Amygdala (tissue), 56 donors: ENCODE data around the gene CTDSPL2.
"Not testable (repeated sequence)": the region's sequence is repeated elsewhere in the genome, so short reads cannot be mapped to it uniquely, and the experiment has no call there.

Experiments
- DNase-seq, 56 donors: peaks; one replicate each; lab custom pipeline; 2025; lab: John Stamatoyannopoulos, UW

The CTDSPL2 gene

GRCh38 chr15:44536962-44537734 is 109.7 kb downstream of the CTDSPL2 start, which contains the start of gene EIF3J:
Gene EIF3J, plus strand, starts transcription at chr15:44537147. Its CDS starts 48 bp downstream, at chr15:44537195.
- DNase-seq, result peak in 54 of 56 donors; percentile 11 to 98 (median 90)

- DNase-seq, result no peak
These were observed 110.4 kb downstream of the CTDSPL2 start for GRCh38 chr15:44537735-44538240.

GRCh38 chr15:44541282-44541958 is 114.0 kb downstream of the CTDSPL2 start:
- no peak for DNase-seq

GRCh38 chr15:44542596-44542995 is 115.2 kb downstream of the CTDSPL2 start:
- no peak for DNase-seq

- DNase-seq, result not testable (repeated sequence)
These were observed 117.3 kb downstream of the CTDSPL2 start for GRCh38 chr15:44544745-44545144.

- no peak for DNase-seq
These were observed 118.7 kb downstream of the CTDSPL2 start for GRCh38 chr15:44545913-44546802.

GRCh38 chr15:44549152-44549551 is 121.7 kb downstream of the CTDSPL2 start:
- DNase-seq, result not testable (repeated sequence)

GRCh38 chr15:44550256-44550655 is 122.8 kb downstream of the CTDSPL2 start:
- DNase-seq, result no peak

- DNase-seq, result no peak
These were observed 123.3 kb downstream of the CTDSPL2 start for GRCh38 chr15:44550734-44551133.

GRCh38 chr15:44554934-44555723 is 127.7 kb downstream of the CTDSPL2 start:
- DNase-seq, result no peak

- DNase-seq, result not testable (repeated sequence)
These were observed 133.5 kb downstream of the CTDSPL2 start for GRCh38 chr15:44560926-44561325.

- no peak for DNase-seq
These were observed 138.1 kb downstream of the CTDSPL2 start for GRCh38 chr15:44565387-44566154.

- no peak for DNase-seq
These were observed 138.7 kb downstream of the CTDSPL2 start for GRCh38 chr15:44566155-44566540.

- DNase-seq, result no peak
These were observed 140.9 kb downstream of the CTDSPL2 start for GRCh38 chr15:44568338-44568737.

GRCh38 chr15:44569316-44569715 is 141.9 kb downstream of the CTDSPL2 start:
- DNase-seq, result no peak

- DNase-seq, result no peak
These were observed 142.9 kb downstream of the CTDSPL2 start for GRCh38 chr15:44570361-44570760.

GRCh38 chr15:44573386-44573785 is 146.0 kb downstream of the CTDSPL2 start:
- DNase-seq, result no peak

- DNase-seq, result no peak
These were observed 147.3 kb downstream of the CTDSPL2 start for GRCh38 chr15:44574734-44575133.
